Measurements from ENCODE around the gene ATG7. TPM values are rescaled to one million over a fixed set of nuclear protein-coding genes. Genes with fewer than 3 reads are reported as not detected.

Gene ATG7
- total RNA-seq, 2 experiments from 2014 or later, result 31.0 to 33.1 TPM

DNA sequence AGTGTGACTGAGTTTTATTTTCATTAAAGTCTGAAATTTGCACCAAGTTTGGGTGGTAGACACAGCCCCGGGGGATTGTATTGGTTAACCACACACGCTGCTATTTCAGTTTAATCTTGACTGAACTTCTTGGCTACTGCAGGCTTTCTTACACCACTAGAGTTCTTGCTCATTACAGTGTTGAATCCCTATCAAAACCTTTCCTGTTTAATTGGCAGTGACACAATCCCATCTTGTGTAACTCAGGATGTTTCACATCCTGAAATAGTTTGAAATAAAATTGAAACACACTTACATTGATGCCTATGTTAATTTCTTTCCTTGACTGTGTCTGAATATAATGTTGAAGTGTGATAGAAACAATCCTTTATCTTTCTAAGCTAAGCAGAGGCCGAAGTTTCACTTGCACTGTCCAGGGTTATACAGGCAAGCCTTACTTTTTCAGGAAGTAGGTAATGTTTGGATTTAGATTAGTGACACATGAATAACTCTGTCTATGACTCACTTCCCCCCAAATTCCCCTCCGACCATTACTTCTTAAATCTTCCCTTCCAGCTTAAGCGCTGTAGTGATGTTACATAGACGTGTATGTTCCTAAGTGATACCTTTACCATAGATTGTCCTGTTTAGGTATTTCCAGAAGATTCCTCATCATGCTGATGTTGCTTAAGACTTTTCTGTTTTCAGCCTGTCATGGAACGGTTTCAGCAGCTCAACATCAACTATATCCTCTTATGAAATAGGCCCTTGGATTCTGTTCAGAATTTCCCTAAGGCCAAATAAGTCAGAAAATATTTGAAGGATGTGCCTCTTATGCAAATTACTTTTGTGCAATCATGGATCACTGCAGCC, 16.8 kb downstream of the ATG7 start:
- Mint-ChIP-seq H3K4me1 (ENCODE audit: low read depth) (peaks cover 58% of the 10 kb centered on the region), H3K27ac (peak overlapping the region; percentile 89), H3K36me3 (ENCODE audit: low read depth) (peaks cover 46% of the 10 kb centered on the region), H3K9me3 (no peaks in the 10 kb centered on the region), H3K4me3 (peak overlapping the region; percentile 44), H3K27me3 (no peaks in the 10 kb centered on the region)
- CTCF ChIA-PET, result interaction anchor here (0.7 to 3.4 kb wide), 6 partner anchors 9 to 53 kb away, joined by 3 to 15 read pairs (median 7); partner anchors contain the start of gene ATG7
- ATAC-seq, result peak; percentile 50
- intact Hi-C loops (cut with micrococcal nuclease), result loop anchor here (2.0 kb wide), 1 partner anchor 50 kb away; no protein-coding TSS in a partner anchor
- TF ChIP-seq CTCF (IDR thresholded peaks at IDR 0.05), result no peak
- POLR2A ChIA-PET, result interaction anchor here (0.8 to 3.1 kb wide), 5 partner anchors 10 to 51 kb away, joined by 3 to 21 read pairs (median 8); partner anchors contain the start of gene ATG7
- DNase-seq, result peak; percentile 55

DNA sequence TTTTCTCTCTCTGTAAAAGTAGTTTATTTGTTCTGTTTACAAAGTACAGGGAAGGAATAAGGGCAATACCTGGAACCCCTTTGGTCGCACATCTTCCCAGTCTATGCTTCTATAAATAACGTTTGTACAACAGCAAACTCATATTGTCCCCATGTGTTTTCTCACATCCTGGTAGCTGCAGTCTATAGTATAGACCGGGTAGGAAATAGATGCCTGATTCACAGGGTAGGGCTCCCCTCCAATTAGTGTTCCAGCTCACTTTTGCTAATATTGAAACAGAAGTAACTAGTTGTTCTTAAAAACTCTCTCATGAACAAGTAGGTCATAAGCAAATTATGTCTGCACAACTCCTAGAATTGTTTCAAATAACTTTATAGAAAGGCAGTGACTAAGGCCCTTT, 17.7 kb downstream of the ATG7 start:
- ATAC-seq, result peak; percentile 22
- CTCF ChIA-PET, result interaction anchor here (3.1 to 3.4 kb wide), 2 partner anchors 17 to 54 kb away, joined by 13 to 15 read pairs; partner anchors contain the start of gene ATG7

DNA sequence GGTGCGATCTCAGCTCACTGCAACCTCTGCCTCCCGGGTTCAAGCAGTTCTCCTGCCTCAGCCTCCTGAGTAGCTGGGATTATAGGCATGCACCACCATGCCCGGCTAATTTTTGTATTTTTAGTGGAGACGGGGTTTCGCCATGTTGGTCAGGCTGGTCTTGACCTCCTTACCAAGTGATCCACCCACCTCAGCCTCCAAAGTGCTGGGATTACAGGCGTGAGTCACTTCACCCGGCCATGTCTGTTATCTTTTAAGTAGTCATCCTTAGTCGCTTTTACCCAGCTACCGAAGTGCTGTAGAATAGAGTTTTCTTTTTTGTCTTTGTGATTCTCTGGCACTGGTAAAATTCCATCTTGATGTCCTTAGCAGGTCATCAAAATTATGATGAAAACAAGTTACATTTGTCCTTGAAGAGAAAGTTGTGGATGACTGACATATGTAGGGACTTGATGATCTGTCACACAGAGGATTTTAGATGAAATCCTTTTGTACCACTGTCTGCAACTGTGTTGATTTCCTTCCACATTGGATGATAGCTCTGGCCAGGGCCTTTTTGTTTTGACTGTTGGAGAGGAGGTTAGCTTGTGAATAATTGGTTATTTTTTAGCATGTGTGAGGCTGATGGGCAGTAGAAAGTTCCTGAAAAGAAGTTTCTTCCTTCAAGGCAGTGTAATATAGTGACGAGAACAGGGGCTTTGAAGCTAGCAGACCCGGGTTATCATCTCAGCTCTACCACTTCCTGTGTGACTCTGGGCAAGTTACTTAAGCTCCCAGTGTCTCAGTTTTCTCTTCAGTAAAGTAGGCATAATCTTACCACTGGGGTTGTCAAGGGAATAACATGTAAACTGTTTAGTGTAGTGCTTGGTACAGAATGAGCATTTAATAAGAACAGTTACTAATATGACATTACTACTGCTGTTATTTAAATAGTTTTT, 18.8 kb downstream of the ATG7 start:
- H3K4me1 Mint-ChIP-seq (ENCODE audit: low read depth), result peaks cover 56% of the 10 kb centered on the region
- H3K9me3 Mint-ChIP-seq, result no peaks in the 10 kb centered on the region
- ChIA-PET CTCF (interaction anchor here (1.3 to 3.4 kb wide), 6 partner anchors 9 to 54 kb away, joined by 3 to 13 read pairs (median 8); partner anchors contain the start of gene ATG7), POLR2A (interaction anchor here (0.8 to 2.1 kb wide), 4 partner anchors 10 to 95 kb away, joined by 3 to 7 read pairs (median 4); partner anchors contain the start of gene ATG7)
- H3K27me3 Mint-ChIP-seq, result no peaks in the 10 kb centered on the region
- ATAC-seq (peak; percentile 80), DNase-seq (peak; percentile 49)
- peak overlapping the region; percentile 2 for H3K4me3 Mint-ChIP-seq
- intact Hi-C loops (cut with micrococcal nuclease), result no loop called here
- TF ChIP-seq CTCF (IDR thresholded peaks at IDR 0.05), result no peak
- peaks cover 48% of the 10 kb centered on the region for H3K36me3 Mint-ChIP-seq (ENCODE audit: low read depth)
- peak overlapping the region; percentile 89 for H3K27ac Mint-ChIP-seq

More for the DNA sequence above, 17.7 kb downstream of the ATG7 start:
- TF ChIP-seq CTCF (IDR thresholded peaks at IDR 0.05), result no peak
- POLR2A ChIA-PET, result interaction anchor here (2.8 to 3.1 kb wide), 2 partner anchors 11 to 18 kb away, joined by 13 to 21 read pairs; partner anchors contain the start of gene ATG7
- intact Hi-C loops (cut with micrococcal nuclease), result loop anchor here (2.0 kb wide), 1 partner anchor 51 kb away; no protein-coding TSS in a partner anchor
- Mint-ChIP-seq H3K27ac (peak overlapping the region; percentile 89), H3K9me3 (no peaks in the 10 kb centered on the region), H3K4me3 (no peak overlapping the region), H3K36me3 (ENCODE audit: low read depth) (peaks cover 46% of the 10 kb centered on the region), H3K27me3 (no peaks in the 10 kb centered on the region), H3K4me1 (ENCODE audit: low read depth) (peaks cover 58% of the 10 kb centered on the region)
- no peak for DNase-seq

- intact Hi-C loops (cut with micrococcal nuclease), result no loop called here
- H3K4me3 Mint-ChIP-seq, result no peak overlapping the region
- no peak for TF ChIP-seq CTCF (IDR thresholded peaks at IDR 0.05)
- no peak for DNase-seq
- CTCF ChIA-PET, result interaction anchor here (1.4 to 2.2 kb wide), 4 partner anchors 30 to 55 kb away, joined by 3 to 11 read pairs (median 8); no protein-coding TSS in a partner anchor
- H3K36me3 Mint-ChIP-seq (ENCODE audit: low read depth), result peaks cover 46% of the 10 kb centered on the region
- H3K27me3 Mint-ChIP-seq, result no peaks in the 10 kb centered on the region
- peak overlapping the region; percentile 89 for H3K27ac Mint-ChIP-seq
- POLR2A ChIA-PET, result interaction anchor here (1.2 to 2.1 kb wide), 3 partner anchors 19 to 96 kb away, joined by 3 to 7 read pairs (median 4); partner anchors contain the start of gene ATG7
- H3K4me1 Mint-ChIP-seq (ENCODE audit: low read depth), result peaks cover 56% of the 10 kb centered on the region
- ATAC-seq, result no peak
- H3K9me3 Mint-ChIP-seq, result no peaks in the 10 kb centered on the region
Observed at GRCh38 chr3:11291808-11292207, 19.6 kb downstream of the ATG7 start.
